HL-60/S4 (cell line): Measurements from ENCODE around the gene CDR2.
"Not testable (repeated sequence)": the region's sequence is repeated elsewhere in the genome, so short reads cannot be mapped to it uniquely, and the experiment has no call there.

ENCODE experiments used
- in situ Hi-C: fragments of 300-500 bp; cut with MboI; formaldehyde crosslinking; loops from 2 replicates; pipeline ENCODE4 v1.14.3; 2022; ENCODE audit warnings: low sequenced_read_pairs

The CDR2 gene

GRCh38 chr16:22375963-22376640 is 1.7 kb upstream of the CDR2 start:
- in situ Hi-C loops, result no loop called here

DNA sequence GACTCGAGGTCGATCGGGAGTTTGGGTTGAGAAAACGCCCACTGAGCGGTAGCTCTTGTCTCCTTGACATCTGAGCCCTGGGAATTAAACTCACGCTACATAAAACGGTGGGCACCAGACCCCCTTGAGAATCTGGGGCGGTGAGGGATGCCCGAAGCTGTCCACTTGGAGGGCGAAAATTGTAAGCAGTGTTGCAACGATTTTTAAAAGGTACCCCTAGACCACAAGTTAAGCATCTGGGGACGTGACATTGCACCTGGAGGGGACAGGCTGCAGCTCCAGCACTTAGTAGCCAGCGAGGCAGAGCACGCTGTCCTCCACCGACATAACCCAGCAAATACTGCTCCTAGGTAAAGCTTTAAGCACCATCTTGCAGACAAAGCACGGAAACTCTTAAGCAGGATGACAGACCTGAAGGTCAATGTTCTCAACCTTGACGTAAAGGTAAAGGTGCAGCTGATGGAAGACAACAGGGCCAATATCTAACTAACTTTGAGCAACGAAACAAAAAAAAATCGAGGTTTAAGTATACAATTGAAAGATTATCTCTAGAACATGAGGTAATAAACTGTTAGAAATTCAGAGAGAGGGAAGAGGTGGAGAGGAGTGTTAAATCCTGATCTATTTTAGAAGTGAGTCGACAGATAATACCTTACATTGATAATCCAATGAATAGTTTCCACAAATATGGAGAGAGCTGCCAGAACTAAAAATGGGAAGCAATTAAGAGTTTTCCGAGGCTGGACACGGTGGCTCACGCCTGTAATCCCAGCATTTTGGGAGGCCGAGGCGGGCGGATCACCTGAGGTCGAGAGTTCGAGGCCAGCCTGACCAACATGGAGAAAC is 921 bp upstream of the CDR2 start:
- in situ Hi-C loops, result no loop called here

GRCh38 chr16:22373662-22374310 is 633 bp downstream of the CDR2 start:
- in situ Hi-C loops, result no loop called here

DNA sequence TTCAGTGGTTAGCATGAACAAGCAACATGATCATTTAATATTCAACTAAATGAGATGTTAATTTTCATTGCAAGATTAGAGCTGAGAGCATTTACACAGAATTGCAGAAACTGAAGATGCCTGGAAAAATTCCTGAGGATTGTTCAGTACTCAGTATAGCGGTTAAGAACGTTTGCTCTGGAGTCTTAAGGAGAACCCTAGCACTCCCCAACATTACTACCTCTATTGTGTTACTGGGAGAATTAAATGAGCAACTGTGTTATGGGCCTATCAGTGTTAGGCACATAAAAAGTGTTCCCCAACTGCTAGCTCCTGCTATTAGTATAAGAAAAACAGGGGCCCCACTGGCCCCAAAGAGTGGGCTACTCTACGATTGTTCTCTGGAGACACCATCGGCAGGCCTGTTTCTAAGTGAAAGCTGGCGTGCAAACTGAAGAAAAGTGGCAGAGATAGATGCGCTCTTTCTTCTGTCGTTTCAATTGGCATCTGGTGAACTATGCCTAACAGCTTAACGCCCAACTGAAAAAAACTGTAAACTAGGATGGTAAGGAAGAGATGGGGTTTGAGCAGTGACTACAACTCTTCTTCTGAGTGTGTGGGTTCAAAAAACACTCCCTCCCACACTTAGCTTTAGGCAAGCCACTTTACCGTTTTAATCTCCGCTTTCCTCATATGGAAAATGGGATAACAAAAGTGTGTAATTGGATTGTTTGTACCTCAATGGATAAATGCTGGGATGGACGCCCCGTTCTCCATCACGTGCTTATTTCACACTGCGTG is 1.3 kb downstream of the CDR2 start:
- in situ Hi-C loops, result no loop called here

DNA sequence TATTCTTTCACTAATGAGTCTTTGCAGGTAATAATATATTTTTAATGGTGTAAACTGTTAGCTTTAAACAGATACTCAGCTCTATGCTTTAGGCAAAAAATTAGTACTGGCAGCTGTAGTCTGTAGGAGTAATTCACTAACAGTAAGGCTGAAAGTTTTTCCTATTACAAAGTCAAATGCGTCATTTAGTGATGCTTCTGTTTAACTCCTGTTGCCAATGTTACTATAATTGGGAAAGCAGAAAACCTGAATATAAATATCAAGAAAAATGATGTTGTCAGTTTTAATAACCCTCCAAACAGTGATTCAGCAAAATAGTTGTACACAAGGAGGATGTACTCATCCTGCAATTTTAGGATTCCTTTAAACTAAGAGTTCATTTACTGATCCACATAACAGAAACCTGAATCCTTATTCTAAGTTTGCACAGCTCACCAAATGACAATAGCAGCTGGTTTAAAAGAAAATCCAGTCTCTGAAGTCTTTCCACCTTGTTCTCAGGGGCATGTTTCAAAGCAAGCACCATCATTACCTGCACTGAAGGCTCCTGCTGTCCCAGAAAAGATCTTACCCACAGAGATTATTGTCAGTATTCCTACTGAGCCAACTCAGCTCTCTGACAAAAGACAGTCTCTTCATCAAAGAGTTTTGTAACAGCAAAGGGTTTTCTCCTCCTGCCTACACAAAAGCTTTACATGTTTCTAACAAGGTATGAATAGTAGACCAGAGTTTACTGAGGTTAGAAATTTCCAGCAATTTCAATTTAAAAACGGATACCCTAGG is 4.2 kb downstream of the CDR2 start:
- in situ Hi-C loops, result no loop called here

DNA sequence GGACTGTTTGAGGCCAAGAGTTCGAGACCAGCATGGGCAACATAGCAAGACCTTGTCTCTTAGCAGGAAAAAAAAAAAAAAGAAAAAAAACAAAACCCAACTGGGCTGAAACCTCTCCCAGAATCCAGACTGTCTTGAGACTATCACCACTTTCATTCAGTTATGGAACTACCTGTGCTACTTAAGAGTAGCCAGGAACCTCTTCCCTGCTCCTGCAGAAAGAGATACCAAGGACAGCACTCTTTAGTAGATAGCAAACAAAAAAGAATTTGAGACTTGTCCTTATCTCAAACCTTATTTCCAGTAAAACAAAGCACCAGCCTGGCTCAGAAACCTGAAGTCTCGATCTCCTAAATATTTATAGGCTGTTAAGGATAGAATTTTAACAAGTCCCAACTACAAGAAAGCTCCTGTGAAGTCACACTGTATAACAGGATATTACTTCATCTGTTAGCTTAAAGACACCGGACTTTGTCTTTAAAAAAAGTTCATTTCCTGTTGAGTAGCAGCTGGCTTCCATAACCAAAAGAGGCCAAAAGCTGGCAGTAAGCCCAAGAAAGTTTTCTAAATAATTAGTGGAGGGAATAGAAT is 5.1 kb downstream of the CDR2 start:
- in situ Hi-C loops, result no loop called here

DNA sequence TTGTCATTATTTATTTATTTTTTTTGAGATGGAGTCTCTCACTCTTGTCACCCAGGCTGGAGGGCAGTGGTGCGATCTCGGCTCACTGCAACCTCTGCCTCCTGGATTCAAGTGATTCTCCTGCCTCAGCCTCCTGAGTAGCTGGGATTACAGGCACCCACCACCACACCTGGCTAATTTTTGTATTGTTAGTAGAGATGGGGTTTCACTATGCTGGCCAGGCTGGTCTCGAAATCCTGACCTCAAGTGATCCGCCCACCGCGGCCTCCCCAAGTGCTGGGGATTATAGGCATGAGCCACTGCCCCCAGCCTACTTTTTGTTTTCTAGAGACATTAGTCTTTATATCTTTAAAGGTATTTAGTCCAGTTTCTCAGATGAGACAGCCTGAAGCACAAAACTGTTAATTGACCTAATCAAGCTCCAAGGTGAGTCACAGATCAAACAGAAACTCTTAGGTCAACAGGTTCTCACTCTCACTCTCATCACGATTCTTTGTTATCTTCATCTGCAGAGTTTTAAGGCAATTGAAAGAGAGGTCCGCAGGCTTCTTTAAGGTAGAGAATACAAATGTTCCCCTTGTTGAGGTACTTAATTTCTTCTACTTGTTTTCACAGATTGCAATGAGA is 6.1 kb downstream of the CDR2 start:
- in situ Hi-C loops, result not testable (repeated sequence)

DNA sequence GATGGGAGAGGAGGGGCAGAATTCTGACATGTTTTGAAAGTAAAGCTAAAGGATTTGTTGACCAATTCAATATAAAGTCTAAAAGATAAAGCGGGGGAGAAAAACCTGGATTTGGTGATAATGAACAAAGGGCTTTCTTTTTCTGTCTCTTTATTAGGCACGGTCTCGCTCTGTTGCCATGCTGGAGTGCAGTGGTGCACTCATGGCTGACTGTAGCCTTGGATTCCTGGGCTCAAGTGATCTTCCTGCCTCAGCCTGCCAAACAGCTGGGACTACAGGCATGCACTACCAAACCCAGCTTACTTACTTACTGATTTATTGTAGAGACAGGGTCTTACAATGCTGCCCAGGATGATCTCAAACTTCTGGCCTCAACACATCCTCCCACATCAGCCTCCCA is 7.5 kb downstream of the CDR2 start:
- in situ Hi-C loops, result no loop called here

DNA sequence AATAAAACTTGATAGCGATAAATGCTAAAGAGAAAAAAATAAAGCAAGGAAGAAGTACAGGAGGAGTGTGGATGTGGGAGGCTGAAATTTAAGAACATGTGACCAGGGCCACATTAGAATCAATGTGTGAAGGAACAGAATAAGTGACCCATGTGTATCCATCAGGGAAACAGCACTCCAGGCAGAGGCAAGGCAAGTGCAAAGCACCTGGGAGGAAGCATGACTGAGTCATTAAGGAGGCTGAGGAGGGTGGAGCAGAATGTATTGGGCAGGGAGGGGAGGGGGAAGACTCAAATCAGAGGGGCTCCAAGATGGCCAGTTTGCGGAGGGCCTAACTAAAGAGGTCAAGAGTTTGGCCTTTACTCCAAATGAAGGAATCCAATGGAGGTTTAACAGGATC is 8.0 kb downstream of the CDR2 start:
- in situ Hi-C loops, result no loop called here

GRCh38 chr16:22364241-22364640 is 10.2 kb downstream of the CDR2 start:
- in situ Hi-C loops, result no loop called here

DNA sequence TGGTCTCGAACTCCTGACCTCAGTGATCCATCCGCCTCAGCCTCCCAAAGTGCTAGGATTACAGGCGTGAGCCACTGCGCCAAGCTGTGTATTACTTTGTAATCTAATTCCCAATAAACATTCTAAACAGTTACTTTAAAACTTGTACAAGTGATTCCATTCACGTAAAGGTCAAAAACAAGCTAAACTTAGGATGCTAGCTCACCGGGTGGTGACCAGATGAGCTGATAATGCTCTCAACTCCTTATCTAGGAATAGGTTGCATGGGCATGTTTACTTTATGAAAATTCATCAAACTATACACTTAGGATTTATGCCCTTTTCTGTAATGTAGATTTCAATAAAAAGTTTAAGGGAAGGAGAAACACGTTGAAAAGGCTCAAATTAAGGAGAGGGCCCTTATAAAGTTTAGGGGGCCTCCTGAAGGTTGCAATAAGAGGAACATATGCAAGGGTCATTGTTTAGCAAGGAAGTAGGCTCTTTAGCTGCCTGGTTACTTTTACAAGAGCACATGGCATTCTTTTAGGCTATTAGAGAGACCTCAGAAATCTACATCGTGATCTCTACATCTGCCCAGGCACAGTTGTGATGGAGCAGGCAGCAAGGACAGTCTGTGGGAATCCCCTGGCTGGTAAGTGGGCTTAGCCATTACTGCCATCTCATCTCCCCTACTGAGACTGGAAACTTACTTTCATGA is 13.3 kb downstream of the CDR2 start:
- in situ Hi-C loops, result no loop called here

- in situ Hi-C loops, result no loop called here
These were observed 14.7 kb downstream of the CDR2 start for GRCh38 chr16:22359679-22360078.

DNA sequence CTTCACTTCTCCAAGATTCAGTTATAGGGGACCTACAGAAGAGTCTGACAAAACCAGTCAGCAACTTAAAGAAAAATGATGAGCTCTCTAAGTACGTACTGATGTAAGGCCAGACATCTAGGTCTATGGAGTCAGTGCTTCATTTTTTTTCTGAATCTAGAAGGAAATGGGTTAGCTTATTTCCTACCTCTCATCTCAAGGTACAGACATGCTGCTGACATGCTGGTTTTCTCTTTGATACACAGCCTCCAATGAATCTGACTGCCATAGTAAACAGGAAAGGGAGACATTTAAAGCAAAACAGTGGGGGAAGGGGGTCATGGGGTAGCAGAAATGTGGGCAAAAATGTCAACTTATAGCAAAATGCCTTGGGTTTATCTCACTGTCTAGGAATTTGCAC is 16.4 kb downstream of the CDR2 start:
- in situ Hi-C loops, result no loop called here

GRCh38 chr16:22357635-22357971 is 16.8 kb downstream of the CDR2 start:
- in situ Hi-C loops, result no loop called here

- in situ Hi-C loops, result no loop called here
These were observed 17.3 kb downstream of the CDR2 start for GRCh38 chr16:22356930-22357634.

- in situ Hi-C loops, result no loop called here
These were observed 18.9 kb downstream of the CDR2 start for GRCh38 chr16:22355487-22355908.

DNA sequence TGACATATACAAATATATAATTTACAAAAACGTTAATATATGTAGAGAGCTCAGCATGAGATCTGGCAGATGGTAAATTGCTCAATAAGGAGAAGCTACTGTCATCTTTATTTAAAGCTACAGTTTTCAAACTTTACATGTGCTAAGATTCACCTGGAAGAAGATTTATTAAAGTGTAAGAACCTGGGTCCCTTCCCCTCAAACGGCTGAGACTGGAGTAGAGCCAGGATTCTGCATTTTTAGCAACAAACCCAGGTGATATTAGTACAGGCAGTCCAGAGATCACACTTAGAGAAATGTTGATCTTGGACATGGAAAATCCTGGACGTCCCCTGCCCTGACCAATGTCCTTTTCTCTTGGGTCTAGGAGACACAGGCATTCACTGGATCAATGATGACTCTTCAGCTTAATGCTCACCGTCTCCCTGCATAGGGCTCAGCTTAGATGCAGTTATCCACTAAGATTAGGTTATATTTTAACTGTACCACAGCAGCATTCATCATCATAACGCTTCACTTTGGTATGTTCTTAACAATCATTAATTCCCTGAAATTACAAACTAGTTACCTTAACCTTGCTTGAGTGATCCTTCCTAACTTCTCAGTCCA is 20.4 kb downstream of the CDR2 start:
- in situ Hi-C loops, result no loop called here
